ENCODE data around the gene XPNPEP2.

Gene XPNPEP2, protein sequence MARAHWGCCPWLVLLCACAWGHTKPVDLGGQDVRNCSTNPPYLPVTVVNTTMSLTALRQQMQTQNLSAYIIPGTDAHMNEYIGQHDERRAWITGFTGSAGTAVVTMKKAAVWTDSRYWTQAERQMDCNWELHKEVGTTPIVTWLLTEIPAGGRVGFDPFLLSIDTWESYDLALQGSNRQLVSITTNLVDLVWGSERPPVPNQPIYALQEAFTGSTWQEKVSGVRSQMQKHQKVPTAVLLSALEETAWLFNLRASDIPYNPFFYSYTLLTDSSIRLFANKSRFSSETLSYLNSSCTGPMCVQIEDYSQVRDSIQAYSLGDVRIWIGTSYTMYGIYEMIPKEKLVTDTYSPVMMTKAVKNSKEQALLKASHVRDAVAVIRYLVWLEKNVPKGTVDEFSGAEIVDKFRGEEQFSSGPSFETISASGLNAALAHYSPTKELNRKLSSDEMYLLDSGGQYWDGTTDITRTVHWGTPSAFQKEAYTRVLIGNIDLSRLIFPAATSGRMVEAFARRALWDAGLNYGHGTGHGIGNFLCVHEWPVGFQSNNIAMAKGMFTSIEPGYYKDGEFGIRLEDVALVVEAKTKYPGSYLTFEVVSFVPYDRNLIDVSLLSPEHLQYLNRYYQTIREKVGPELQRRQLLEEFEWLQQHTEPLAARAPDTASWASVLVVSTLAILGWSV

DNA sequence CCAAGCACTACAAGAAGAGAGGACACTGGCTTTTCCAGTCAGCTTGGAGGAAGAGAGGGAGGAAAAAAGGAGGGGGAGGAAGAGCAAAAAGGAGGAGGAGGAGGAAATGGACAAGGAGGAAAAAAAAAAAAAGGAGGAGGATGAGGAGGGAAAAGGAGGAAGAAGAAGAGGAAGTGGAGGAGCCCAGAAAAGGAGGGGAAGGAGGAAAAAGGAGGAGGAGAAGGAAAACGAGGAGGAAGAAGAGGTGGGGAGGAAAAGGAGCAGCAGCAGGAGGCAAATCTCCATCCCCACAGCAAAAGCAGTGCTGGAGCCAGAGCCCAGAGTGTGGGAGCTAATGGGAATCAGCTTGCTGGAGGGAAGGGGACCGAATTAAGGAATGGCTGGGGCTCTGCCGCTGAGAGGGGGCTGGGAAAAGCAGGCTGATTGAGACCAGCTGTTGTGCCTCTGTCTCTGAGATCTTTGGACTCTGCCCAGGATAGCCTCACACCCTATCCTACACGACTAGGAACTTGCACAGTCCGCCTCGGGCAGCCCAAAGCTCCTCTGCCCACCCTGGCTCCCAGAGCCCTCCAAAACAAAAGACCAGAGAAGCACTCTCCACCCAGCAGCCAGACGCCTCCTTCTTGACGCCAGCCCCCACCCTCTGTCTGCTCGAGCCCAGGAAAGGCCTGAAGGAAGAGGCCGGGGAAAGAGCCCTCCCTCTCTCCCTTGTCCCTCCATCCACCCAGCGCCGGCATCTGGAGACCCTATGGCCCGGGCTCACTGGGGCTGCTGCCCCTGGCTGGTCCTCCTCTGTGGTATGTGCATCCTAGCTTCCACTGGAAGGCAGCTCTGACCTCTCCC lies at the start of gene XPNPEP2:
XPNPEP2 (plus strand) TSS at position 514 of the 843 bp plus-strand sequence; CDS start at position 749, 235 bp downstream.
- no peak for DNase-seq (ENCODE audit: low spot score)

DNA sequence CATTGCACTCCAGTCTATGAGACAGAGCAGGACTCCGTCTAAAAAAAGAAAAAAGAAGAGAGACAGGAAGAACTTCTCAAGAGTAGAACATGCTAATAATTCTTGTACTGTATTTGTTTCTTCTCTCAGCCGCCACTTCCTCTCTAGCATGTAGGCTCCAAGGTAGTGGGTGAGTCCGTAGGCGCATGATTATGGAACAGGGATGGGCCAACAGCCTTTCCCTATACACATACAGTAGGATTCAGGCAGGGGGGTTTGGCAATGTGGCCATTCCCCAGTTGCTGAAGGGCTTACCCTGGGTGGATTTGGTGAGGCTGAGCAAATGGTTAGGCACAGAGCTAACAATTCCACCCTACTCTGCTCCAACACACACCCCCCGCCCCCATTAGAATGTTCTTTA lies 49.0 kb upstream of the XPNPEP2 start:
- DNase-seq (ENCODE audit: low spot score), result no peak

DNA sequence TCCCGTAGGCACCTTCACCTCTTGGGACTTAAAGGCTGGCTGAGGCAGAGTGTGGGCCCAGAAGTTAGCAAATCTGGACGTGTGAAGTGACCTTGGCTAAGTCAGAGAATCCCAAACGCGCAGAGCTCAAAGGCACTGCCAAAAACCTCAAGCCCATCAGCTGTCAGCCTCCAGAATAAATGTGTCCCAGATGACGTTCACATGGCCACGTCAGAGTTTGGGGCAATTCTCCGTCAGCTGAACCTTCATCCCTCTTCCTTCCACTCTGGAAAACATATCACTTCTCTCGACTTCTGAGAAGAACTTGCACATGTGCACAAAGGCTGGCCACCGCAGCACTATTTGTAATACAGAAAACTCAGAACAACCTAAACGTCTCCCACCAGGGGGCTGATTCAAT lies 48.3 kb upstream of the XPNPEP2 start:
- no peak for DNase-seq (ENCODE audit: low spot score)

DNA sequence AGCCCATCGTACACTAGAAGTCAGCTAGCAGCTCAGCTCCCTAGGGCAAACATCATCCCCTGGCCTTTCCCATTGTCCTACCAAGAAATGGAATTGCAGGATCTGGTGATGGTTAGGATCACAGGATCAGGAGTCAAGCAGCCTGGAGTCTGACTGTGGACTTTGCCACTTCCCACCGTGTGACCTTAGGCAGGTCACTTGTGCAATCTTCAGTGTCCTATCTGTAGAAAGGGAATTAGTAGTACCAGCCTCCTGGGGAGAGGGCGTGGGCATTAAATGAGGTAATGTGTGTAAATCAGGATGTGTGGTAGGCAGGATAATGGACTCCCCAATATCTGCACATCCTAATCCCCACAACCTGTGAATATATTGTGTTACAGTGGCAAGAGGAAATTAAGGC lies 45.4 kb upstream of the XPNPEP2 start:
- DNase-seq (ENCODE audit: low spot score), result no peak

DNA sequence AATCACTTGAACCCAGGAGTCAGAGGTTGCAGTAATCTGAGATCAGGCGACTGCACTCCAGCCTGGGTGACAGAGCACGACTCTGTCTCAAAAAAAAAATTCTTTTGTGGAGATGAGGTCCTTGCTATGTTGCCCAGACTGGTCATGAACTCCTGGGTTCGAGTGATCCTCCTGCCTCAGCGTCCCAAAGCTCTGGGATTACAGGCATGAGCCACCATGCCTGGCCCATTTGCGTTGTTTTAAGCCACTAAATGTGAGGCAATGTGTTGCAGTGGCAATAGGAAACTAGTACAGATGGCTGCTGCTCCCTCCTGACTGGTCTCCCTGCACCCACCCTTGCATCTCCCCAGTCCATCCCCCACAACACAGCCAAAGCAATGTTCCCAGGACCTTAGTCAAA lies 44.0 kb upstream of the XPNPEP2 start:
- DNase-seq (ENCODE audit: low spot score), result no peak

DNA sequence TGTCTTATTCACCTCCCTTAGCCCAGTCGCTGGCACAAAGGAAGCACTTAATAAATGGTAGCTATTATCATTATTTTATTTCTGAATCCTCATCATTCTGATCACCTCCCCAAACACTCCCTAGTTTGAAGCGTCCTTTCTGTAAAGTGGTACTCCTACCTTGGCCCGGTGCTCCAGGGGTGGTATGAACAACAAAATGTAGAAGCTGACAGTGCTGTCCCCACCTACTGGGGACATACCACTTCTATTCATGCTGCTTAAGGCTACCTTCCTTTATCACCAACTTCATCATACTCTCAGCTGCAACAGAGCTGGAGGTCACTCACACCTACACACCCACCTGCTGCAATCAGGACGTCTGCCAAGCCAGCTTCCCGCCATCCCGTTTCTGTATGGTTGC lies 43.2 kb upstream of the XPNPEP2 start:
- no peak for DNase-seq (ENCODE audit: low spot score)

DNA sequence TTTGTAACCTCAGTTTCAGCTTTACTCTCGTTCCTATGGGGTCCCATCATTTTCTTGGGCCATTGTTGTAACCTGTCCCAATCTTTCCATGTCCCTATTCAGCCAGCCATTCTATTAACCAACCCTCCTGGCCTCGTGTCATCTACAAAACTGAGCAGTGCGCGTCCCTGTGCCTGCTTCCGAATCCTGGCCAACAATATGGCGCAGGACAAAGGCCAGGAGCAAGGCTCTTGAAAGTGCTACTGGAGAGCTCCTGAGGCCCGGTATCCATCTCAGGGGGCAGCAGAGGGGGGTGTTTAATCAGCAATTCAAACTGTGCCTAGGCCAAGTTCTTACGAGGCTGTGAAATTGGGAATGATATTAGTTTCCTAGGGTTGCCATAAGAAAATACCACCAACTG lies 42.8 kb upstream of the XPNPEP2 start:
- no peak for DNase-seq (ENCODE audit: low spot score)

DNA sequence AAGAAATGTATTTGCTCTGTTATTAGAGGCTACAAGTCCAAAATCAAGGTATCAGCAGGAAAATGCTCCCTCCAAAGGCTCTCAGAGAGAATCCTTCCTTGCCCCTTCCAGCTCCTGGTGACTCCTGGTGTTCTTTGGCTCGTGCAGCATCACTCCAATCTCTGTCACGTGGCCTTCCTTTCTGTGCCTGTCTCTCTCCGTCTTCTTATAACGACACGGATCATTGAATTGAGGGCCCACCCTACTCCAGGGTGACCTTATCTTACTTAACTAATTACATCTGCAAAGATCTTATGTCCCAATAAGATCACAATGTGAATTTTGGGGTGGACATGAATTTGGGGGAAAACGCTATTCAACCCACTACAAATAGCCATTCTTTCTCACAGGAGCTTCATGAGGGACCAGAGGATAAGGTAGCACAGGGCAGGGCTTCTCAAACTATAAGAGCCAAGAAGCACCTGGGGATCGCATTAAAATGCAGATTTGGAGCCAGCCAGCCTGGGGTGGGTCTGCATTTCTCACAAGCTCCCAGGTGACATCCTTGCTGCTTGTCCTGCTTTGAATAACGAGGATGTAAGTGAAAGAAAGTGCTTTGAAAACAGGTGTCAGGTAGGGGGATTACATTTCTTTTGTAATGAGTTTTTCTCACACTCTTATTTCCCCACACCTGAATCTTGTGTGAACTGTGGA lies 42.2 kb upstream of the XPNPEP2 start:
- DNase-seq (ENCODE audit: low spot score), result no peak

DNA sequence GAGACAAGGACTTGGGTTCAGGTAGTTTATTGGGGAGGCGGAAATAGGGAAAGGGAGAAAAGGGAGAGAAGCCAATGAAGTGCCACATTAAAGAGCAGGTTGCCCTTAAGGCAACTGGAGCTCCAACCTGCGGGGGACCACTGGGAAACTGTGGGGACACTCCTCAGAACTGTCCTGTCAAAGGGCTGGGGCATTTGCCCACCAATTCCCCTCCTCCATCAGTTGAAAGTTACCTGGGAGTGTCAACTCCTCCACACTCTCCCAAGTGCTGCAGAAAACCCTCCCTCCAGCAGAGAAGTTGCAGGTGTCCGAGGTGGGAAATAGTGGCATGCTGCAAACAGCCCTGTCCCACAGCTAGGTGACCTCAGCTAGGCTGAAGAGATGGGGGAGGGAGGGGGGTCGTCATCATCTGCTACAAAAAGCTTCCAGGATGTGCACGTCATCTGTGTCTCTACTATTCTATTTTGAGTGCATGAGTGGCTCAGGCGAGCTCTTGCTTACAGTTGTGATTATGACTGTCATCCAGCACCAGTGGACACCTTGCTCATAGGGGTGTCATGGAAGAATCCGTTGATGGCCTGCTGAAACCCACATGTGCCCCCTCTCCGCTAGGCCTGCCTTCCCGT lies 41.5 kb upstream of the XPNPEP2 start:
- no peak for DNase-seq (ENCODE audit: low spot score)

DNA sequence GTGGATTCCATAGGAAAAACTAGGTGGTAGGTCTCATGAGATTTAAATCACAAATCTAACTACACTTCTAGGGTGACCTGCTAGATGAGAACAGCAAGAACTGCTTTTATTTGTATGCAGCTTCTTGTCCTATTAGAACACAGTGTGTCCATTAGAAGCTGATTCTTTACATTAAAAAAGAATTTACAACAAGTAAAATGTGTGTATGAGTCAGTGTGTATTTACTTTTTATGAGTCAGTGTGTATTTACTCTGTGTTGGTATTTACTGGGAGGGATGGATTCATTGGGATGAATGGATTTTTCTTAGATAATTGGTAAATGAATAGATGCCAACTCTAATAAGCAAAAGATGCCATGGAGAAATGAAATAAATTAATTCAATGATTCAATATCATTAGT lies 40.6 kb upstream of the XPNPEP2 start:
- no peak for DNase-seq (ENCODE audit: low spot score)

DNA sequence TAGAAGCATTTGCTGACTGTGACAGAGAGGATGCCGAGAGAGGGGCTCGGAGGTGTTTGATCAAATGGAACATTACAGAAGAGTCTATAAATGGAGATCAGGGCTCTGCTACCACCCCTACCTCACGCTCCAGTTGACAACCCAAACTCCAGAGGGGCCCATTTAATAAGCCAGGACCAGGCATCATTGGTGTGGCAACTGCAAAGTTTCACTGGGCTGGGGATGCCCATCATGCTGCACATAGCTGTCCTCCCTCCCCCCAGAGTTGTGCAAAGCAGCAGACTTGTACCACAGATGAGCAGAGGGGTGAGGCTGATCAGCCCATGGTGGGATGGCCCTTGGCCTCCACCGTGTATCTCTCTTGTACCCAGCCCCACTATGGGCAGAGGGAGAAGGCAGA lies 38.2 kb upstream of the XPNPEP2 start:
- DNase-seq (ENCODE audit: low spot score), result no peak

DNA sequence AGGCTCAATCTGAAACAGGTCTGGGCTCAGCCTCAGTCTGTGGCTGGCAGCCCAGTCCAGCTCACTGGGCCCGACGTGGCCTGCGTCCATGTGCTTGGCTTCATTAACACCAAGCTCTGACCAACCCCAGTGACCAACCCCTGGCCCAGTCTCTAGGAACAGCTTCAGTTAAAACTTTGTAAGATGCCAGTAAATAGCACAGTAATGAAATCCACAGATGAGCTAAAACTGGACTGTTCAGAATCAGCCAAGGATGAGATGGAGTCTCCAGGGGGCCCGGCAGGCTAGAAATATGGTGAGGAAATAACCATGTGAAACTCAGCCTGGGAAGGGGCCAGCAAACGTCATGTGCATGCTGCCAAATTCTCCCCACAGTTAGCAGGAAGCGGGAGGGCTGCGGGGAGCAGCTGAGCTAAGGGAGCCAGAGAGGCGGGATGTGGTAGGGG lies 37.1 kb upstream of the XPNPEP2 start:
- DNase-seq (ENCODE audit: low spot score), result no peak

DNA sequence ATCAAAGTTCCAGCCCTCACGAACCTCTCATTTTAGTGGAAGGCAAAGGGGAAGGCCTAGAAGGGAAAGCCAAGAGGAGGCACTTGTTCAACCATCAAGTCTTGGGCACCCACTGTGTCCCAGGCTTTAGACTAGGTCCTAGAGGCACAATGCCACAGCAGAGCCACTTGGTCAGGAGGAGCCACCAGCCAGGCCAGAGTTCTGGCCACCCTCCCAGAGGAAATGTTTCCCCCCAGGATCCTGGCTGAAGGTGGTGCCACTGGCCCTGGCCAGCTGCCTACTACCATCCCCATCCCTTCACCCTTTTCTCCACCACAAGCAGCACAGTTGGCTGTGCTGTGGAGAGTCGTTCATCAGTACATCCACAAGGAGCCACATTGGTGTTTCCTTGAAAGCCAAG lies 34.3 kb upstream of the XPNPEP2 start:
- DNase-seq (ENCODE audit: low spot score), result no peak

DNA sequence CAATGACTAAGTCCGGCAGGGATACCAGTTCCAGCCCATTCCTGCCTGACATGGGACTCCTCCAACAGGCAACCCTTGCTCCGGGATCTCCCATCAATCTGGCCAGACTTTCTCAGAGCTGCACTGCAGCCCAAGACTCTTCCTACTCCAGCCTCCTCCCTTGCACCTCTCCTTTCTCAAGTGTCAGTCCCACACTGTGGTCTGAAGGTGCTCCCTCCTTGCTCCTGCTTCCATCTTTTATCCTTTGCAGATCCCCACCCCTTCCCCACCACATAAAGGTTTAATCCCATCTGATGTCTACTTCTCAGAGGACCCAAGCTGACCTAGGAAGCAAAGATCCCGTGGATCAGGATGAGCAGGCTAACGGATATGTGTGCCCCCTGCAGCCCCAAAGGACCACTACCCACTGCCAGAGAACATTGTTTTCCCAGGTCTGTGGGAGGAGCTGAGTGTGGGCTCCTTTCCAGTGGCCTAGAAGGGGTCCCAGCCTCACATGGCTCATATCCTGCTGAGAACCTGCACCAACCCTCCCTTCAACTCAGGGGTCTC lies 33.3 kb upstream of the XPNPEP2 start:
- no peak for DNase-seq (ENCODE audit: low spot score)

DNA sequence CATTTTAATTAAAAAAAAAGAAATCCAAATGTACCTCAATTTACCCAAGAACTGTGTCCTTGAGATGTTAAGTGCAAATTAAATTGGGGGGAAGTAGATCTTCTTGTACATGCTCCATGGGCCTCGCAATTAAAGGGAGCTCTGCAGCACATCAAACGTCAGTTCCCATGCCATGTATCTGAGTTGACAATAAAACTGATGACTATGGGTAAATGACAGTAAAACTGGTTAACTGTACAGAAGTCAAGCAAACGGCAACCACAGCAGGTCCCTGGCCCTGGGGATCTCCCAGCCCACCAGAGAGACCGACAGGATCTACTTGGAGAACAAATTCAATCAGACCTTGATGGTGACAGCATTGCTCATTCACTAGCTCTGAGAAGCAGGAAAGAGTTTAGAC lies 32.8 kb upstream of the XPNPEP2 start:
- DNase-seq (ENCODE audit: low spot score), result no peak

DNA sequence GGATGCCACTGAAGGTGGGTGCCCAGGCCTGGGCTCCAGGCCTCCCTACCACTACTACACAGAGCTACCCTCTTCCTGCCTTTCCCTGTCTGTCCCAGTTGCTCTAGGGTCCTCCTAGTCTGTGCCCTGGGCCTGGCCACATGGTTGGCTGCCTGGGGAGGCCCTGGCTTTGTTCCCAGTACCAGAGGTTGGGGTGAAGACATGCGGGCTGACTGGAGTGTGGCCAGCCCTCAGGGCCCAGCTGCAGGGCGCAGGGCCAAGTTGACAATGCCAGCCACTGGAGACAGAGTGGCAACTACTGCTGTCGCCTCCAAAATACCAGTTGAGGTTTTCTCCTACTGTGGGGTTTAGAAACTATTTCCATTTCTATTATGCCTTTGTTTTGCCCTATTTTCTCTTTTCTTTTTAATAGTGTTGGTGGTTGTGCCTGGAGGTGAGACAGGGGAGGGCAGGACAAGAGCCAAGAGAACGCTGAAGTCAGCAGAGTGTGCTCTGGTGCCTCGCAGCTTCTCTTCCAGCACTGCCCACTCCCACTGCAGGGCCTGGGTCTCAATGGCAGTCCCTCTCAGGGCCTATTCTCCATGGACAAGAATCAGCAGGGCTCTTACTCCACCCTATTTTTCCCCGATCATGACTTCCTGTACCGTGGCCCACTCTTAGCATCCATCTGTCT lies 32.2 kb upstream of the XPNPEP2 start:
- DNase-seq (ENCODE audit: low spot score), result no peak

DNA sequence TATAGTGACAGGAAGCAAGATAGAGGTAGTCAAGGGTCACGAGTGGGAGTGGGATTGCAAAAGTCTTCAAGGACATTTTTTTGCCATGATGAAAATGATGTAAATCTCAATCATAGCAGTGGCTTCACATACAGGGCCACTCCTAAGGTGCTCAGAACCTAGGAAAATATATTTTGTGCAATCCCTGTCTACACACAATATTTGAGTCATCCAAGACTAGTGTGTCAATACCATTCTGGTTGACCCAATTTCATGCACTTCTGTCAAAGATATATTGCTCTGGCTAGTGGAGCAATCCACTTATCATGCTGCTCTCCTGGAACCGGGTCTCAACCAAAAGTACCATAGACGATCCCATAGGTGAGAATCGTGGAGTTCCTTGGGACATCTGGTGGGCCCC lies 24.2 kb upstream of the XPNPEP2 start:
- no peak for DNase-seq (ENCODE audit: low spot score)

DNA sequence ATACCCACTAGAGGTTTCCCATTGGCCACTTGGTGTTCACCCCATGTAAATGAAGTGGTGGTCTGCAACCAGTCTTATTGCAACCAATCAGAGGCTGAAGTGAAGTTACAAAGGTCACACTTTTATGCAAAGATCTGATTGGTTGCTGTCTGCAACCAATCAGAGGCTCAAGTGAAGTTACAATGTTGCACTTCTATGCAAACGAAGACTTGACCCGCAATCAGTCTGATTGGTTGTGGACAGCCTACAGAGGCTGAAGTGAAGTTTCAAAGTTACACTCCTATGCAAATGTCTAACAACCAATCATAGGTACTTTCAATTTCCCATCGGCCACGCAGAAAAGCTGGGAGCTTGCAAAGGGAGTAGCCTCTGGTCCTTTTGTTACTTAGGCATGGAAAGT lies 22.3 kb upstream of the XPNPEP2 start:
- no peak for DNase-seq (ENCODE audit: low spot score)

DNA sequence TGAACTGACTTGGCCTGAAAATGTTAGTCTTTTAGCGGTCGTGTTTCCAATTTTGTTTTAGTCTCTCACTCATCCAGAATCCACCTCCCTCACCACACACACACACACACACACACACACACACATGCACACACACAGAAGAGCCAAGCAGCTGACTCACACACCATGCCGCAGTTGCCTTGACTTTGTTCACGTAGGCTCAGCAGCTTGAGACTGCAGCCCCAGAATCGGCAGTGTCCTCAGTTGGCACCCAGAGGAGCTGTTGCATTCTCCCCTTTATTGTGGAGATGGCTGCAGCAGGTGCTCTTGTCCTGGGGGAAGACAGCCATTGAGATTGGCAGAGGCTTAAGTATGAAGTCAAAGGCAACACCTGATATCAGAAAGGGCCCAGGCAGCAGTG lies 20.9 kb upstream of the XPNPEP2 start:
- no peak for DNase-seq (ENCODE audit: low spot score)

DNA sequence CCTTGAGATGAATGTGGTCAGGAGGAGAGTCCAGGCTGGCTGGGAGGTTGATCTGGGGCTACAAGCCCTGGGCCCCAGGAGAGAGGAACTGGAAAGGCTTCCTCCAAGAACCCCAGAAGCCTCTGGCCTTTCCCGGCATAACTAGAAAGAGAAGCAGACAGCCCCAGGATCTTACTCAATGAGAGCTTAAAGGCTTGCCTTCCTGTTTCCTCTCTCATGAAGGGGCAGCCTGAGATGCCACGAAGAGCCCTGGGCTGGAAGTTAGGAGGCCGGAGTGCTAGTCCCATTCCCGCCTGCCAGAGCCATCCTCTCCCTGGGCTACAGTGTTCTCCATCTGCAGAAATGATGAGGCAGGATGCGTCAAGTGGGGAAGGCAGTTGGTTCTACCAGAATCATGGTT lies 20.1 kb upstream of the XPNPEP2 start:
- no peak for DNase-seq (ENCODE audit: low spot score)

DNA sequence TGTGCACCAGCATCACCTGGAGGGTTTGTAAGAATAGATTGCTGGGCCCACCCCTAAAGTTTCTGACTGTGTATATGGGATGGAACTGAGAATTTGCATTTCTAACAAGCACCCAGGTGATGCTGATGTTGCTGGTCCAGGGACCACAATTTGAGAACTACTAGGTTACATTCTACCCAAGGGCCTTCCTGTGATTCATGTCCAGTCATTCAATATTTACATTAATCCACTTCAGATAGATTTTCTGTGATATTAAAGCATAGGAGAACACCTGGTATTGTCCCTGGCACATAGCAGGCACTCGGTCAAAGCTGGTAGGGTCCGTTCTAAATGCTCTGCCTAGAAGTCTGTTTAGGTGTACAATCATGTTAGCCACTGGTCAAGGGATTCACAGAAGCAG lies 19.5 kb upstream of the XPNPEP2 start:
- no peak for DNase-seq (ENCODE audit: low spot score)
